Kidney tubule cell (primary cell): ENCODE results near the gene MCF2L.
"Not testable (repeated sequence)": the region's sequence is repeated elsewhere in the genome, so short reads cannot be mapped to it uniquely, and the experiment has no call there.

ENCODE experiments used
- DNase-seq: peaks from one replicate; pipeline ENCODE4 v3.0.0-alpha.2; 2018; ENCODE audit warnings: low spot score

The MCF2L gene, protein sequence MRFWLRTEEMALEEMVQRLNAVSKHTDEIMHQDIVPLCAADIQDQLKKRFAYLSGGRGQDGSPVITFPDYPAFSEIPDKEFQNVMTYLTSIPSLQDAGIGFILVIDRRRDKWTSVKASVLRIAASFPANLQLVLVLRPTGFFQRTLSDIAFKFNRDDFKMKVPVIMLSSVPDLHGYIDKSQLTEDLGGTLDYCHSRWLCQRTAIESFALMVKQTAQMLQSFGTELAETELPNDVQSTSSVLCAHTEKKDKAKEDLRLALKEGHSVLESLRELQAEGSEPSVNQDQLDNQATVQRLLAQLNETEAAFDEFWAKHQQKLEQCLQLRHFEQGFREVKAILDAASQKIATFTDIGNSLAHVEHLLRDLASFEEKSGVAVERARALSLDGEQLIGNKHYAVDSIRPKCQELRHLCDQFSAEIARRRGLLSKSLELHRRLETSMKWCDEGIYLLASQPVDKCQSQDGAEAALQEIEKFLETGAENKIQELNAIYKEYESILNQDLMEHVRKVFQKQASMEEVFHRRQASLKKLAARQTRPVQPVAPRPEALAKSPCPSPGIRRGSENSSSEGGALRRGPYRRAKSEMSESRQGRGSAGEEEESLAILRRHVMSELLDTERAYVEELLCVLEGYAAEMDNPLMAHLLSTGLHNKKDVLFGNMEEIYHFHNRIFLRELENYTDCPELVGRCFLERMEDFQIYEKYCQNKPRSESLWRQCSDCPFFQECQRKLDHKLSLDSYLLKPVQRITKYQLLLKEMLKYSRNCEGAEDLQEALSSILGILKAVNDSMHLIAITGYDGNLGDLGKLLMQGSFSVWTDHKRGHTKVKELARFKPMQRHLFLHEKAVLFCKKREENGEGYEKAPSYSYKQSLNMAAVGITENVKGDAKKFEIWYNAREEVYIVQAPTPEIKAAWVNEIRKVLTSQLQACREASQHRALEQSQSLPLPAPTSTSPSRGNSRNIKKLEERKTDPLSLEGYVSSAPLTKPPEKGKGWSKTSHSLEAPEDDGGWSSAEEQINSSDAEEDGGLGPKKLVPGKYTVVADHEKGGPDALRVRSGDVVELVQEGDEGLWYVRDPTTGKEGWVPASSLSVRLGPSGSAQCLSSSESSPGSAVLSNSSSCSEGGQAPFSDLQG

DNA sequence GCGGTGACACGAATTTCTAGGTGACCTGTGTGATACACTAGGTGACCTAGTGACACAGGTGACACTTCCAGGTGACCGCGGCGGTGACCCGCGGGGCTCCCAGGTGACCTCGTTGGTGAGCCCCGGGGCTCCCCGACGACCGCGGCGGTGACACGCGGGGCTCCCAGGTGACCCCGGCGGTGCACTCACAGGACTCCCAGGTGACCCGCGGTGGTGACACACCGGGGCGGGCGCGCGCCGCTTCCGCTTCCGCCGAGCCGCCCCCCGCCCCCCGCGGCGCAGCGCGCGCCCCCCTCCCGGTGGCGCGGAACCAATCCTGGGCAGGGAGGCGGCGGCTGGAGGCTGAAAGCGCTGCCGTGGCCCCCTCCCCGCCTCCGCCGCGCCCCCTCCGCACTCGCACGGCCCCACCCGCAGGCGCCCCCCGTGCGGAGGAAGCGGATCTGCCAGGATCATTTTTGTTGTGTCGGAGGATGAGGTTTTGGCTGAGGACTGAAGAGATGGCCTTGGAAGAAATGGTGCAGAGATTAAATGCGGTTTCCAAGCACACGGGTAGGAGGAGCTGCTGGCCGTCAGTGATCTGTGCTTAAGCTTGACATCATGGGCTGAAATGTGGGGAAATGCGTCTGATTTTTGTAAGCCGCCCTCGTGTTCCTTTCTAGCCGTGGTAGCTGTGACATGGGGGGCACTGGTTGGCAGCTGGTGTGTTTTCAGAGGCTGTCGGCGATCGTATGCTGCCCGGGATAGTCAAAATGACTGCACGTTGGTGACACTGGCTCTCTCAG is at the start of gene MCF2L:
MCF2L (plus strand) TSS at position 305 of the 782 bp plus-strand sequence; CDS start at position 471, 166 bp downstream.
- DNase-seq, result peak; percentile 16

DNA sequence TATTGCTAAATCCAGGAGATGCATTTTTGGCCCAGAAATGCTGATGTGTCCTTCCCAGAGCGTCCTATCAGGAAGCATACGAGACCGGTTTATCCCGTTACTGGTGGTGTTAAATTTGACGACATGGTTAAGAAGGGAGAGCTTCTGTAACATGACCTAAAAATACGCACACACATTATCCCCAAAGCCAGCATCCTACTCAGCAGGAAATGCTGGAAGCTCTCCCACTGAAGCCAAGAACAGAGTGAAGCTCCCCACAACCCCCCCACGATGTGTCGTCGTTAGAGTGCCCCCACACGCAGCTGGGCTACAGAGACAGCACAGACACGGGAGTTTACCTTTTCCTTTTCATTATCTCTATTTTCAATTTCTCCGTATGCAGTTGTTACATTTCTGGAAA is 45.1 kb upstream of the MCF2L start:
- DNase-seq, result no peak

DNA sequence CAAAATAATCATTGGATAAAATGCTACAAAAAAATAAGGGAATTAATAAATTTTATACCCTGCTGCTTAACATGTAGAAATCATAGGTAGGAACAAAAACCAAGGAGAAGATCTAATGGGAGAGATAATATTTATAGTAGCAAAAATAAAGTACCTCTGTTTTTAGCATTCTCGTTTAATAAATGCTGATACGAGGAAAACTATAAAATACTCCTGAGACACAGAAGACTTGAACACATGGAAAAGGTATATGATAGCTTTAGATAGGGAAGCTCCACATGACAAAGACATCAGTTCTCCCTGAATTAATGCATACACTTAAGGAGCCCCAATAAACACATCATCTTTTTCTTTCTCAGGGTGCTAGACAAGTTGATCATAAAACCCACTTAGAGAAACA is 44.6 kb upstream of the MCF2L start:
- no peak for DNase-seq

DNA sequence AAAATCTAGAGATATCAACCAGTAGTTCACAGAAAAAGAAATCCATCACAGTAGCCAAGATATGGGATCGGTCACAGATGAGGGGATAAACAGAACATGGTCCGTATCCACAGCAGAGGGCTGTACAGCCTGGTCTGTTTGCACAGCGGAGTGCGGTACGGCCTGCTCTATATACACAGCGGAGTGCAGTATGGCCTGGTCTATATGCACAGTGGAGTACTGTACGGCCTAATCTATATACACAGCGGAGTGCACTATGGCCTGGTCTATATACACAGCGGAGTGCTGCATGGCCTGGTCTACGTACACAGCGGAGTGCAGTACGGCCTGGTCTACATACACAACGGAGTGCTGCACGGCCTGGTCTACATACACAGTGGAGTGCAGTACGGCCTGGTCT is 43.0 kb upstream of the MCF2L start:
- no peak for DNase-seq

DNA sequence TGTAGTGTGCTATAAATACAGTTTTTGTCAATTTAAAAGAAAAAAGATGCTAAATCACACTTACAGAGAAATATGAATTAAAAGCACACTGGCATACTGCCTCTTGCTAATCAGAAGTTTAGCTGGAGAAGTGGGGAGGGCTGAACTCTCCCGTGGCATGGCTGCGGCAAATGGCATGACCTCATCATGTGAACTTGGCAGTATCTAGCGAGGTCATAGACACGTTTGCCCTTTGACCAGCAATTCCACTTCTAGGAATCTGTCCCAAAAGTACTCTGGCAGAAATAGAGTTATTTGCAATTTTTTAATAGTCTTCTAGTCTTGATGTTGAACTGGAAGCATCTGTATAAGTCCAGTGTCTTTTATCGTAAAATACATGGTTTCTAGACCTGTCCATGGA is 42.0 kb upstream of the MCF2L start:
- no peak for DNase-seq

DNA sequence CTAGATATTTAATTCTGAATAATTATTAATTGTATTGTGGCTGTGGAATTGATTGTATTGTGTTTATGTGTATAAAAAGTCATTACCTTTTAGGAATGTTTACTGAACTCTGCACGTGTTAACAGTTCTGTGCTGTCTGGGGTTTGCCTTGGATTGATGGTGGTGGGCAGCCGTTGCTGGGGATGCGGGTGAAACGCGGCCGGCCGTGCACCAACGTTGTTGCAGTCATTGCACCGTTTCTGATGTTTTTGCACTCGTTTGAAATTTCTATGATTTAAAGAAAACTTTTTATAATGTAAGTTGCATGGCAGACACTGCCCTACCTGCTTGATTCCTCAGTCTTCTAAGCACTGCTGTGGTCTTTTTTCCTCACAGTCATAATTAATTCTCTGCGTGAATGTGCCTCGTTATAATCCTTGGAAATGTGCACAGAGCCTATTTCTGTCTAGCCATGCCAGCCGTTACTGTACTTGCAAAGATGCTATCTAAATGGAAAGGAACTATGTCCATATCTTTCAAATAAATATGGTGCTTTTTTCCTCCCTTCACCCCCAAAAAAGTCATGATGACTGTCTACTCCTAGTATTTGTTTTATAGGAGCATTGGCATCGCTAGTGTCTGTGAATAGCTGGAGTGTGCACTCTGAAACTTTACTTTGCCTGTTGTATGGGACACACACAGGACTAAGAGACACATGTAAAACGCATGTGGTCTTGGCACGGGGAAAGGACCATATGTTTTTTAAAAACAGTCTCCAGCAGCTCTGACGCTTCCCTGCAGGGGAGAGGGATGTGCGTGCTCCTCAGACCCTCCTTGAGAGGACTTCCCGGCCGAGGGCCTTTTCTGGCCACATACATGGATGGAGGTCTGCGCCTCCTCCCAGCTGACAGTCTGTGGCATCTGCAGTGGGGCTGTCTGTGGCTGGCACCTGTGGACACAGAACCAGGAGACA is 40.7 kb upstream of the MCF2L start:
- no peak for DNase-seq

DNA sequence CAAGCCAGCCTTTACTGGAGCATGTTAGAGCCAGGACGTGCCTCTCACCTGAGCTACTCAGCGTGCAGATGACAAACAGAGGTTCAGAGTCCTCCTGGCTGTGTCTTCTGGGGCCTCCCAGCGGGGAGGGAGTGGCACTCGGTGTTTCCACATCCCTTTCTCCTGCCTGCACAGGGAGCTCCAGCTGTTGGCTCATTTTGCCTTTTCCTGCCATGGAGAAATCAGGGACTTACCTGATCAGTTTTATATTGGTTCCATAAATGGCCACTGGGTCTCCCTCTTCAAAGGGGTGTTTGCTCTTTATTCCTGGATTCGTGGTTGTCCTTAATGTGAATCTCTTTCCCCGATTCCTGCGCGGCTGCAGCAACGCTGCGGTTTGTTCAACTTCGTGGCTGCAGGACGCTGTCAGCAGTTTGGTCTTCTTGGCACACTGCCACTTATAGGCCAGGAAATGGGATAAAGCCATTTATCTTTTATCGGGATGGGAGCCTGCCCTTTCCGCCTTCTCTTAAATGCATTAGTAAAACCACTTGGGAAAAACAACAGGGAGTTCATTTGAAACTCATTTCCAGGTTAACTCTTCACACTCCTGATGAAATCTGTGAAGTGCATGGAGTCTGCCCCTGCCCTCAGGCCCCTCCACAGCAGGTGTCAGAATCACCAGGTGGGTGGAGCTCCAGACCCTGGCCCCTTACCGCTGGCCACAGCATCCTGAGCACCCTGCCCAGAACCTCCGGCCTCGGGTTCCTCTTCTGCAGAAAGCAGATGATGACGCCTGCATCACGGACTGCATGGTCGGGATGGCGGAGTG is 39.8 kb upstream of the MCF2L start:
- peak; percentile 42 for DNase-seq

DNA sequence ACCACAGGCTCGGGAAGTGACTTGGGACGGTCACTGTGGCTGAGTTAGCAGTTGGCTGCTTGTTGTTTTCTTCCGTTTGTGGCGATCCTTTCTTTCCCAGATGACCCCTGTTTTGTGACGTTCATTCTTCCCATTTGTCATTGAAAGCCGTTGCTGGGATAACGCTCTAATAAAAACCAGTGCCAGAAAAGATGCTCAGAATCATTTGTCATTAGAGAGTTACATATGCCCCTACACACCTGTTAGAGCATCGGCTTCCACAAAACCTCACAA is 39.3 kb upstream of the MCF2L start:
- no peak for DNase-seq

DNA sequence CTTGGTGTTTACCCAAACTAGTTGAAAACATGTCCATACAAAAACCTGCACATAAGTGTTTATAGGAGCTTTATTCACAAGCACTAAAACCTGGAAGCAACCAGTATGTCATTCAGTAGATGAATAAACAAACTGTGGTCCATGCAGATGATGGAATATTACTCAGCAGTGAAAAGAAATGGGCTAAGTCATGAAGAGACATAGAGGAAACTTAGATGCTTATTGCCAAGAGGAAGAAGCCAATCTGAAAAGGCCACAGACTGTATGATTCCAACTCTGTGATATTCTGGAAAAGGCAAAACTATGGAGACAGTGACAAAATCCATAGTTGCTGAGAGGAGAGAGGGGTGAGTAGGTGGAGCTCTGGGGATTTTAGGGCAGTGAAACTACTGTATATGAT is 38.8 kb upstream of the MCF2L start:
- no peak for DNase-seq

DNA sequence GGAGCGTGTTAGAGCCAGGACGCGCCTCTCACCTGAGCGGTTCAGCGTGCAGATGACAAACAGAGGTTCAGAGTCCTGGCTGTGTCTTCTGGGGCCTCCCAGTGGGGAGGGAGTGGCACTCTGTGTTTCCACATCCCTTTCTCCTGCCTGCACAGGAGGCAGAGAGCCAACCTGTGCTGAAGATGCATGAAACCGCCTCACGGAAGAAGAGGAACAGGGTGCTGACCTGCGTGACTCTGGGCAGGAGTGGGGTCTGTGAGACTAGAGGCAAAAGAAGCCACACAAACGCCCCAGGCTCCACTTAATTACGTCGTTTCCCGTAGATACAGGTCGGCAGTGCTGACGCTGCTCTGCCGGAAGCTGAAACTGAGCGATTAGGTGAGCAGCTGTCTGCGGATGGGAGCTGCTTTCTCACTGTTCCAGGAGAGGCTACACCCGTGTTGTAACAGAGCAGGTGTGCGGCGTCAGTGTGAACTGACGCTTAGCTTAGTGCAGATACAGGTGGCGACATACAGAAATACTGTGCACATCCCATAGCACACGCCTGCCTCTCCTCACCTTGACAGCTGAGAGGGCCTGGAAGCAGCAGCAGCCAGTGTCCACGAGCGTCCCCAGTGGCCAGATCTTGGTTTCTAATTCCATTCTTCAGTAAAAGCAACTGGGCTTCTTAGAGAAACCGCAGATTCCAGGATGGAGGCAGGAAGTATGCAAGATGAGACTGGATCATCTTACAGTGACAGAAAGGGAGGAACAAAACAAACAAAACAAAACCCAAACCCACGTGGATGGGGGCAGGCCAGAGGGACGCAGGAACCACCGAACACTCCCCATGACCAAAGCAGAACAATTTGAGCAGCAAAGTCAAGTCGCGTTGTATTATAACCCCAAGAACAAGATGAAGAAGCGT is 37.7 kb upstream of the MCF2L start:
- DNase-seq, result peak; percentile 81

DNA sequence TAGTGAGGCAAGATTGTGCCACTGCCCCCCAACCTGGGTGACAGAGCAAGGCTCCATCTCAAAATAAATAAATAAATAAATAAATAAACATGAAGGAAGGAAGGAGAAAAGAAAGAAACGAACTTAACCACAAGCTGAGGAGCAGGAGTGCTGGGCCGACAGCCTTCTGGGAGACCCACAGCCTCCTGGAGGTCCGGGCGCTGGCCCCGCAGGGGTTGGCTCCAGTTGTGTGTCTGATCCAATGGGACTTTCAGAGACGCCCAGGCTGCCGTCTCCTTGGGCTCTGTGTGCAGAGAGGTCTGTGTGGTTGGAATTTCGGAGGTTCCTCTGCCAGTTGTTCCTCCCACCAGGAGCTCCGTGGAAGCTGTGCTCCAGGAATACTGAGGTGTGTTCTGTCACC is 36.0 kb upstream of the MCF2L start:
- no peak for DNase-seq

DNA sequence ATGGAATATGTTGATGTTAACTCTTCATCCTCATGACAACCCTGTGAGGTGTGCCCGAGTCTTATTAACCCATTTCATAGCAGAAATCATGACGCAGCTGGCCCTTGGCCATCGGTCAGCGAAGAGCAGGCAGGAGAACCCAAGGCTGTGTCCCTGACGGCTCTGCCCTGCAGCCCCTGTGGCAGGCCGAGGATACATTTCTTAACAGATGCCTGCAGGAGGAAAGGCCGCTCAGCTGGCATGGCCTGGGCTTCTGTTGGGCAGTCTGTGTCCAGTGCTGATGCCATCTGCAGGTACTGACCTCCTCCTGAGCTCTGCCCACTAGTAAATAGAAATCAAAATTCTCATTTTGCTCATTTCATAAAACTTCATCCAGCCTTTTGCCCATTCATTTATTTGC is 35.4 kb upstream of the MCF2L start:
- no peak for DNase-seq

DNA sequence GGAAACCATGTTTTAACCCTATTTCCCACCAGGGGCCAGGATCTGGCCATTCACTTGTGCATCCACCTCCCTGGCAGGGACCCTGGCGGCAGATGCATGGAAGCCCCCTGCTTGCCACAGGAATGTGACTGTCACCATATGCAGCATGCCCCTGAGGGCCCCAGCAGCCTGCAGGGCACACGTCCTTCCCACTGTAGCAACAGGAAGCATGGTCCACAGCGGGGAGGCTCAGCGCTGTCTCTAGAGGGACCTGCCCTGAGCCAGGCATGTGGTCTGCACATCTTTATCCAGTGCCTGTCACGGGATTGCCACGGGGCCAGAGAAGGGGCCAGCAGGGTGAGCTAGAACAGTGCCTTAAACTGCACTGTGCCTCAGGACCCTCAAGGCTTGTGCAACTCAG is 34.9 kb upstream of the MCF2L start:
- DNase-seq, result no peak

DNA sequence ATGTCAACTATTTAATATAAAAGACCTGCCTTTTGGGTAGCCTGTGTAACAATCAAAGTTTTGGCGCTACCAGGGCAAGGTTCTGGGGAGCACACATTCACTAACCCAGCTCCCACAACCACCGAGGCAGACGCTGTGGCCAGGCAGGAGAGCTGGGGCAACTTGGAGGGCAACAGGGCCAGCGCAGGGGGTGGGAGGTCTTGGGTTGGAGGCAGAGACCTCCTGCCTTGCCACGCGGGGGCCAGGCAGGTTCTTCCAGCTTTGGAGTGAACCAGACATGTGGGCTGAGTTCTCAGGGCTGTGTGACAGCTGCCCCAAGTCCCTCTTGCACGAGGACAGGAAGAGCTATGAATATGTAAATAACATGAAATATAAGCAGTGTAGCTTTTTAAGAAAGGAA is 30.3 kb upstream of the MCF2L start:
- no peak for DNase-seq

DNA sequence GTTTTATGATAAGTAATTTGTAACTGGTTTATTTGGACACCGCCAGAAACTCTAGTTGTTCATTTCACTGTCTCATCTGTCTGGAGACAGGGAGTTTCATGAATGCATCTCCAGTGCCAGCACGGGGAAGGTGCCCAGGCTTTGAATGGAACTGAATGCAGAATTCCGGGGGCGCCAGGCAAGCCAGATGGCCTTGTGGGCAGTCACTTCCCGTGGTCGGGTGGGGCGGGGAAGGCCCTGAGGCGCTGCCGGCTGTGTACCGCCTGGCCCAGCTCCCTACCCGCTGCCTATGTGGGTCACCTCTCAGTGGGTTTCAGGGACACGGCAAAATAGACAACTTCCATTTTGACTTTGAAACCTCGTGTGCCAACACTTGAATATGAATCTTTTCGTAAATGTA is 28.8 kb upstream of the MCF2L start:
- no peak for DNase-seq

DNA sequence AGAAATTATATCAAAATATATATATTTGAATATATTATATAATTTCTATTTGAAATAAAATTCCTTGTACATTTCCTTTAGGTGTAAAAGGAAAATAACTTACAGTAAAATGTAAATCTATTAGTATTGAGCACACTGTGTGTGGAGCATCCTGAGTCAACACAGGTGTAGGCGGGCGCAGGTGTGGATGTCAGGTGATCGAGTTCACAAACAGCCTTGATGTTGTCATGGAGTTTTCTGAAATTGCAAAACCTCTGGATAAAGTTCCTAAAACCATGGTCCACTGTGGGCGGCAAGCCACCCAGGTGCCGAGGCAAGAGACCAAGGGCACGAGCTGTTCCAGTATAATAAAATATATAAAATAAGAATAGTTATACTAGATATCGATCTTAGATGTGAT is 27.7 kb upstream of the MCF2L start:
- DNase-seq, result no peak

DNA sequence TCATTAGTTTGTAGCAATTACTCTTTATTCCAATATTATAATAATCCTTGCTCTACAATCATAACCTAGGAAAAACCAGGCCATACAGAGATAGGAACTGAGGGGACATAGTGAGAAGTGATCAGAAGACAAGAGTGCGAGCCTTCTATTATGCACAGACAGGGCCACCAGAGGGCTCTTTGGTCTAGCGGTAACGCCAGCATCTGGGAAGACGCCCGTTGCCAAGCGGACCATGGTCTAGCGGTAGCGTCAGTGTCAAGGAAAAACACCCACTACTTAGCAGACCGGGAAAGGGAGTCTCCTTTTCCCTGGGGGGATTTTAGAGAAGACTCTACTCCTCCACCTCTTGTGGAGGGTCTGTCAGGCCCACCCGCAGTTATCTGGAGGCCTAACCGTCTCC is 27.2 kb upstream of the MCF2L start:
- DNase-seq, result not testable (repeated sequence)

DNA sequence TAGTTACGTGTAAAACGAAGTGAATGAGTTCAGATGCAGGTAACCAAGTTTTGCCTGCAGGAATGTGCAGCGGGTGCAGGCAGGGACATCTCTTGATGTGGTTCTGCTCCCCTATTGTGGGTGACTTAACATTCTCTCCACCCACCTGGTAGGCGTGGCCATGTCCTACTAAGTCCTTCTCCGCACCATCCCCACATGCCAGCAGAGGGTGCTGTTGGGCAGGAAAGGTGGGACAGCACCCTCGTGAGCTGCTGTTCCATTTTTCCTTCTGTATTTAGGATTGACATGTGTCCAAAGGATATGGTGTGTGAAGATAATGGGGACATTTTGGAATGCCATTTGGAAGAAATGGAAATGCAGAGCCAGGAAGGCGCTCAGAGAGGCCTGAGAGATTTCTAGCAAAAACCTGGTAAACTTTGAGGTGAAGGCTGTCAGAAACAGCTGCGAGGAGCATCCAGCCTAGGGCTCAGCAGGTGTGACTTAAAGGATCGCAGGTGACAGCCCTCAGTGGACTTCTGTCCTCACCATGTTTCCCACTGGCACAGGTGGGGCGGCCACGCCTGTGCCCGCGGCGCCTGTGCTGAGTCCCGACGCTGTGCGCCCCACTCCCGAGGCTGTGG is 26.2 kb upstream of the MCF2L start:
- peak; percentile 93 for DNase-seq
